IMR-90 (cell line): ENCODE results near the gene TSPAN14. TPM values are rescaled to one million over a fixed set of nuclear protein-coding genes. Genes with fewer than 3 reads are reported as not detected.

Source experiments
- ATAC-seq: fragments of 200-7000 bp; cut with Tn5 transposase; 2 replicates; pipeline ENCODE4 v1.9.1; 2020; ENCODE audit warnings: low read depth, mild to moderate bottlenecking, moderate library complexity
- BruUV-seq: library from RNA; stranded (reverse); fragments of 400-500 nt; replicated peaks from 2 replicates; lab custom pipeline; 2021; lab: Mats Ljungman, UMichigan
- CTCF ChIA-PET: fragments of 300-600 bp; formaldehyde crosslinking; extraction: SDS; loops from one replicate; lab custom pipeline; 2021; ENCODE audit warnings: antibody characterized with exemption; lab: Yijun Ruan, JAX
- POLR2A ChIA-PET: fragments of 300-600 bp; sonication (Branson Sonifier 250); formaldehyde crosslinking; loops from one replicate; lab custom pipeline; 2022; ENCODE audit warnings: antibody characterized with exemption; ENCODE audit not compliant: unreplicated experiment; lab: Charles Lee
- DNase-seq: peaks from one replicate; pipeline ENCODE4 v3.0.0; 2013
- H2AFZ ChIP-seq: replicated peaks from 2 replicates; pipeline ENCODE3; 2013; ENCODE audit warnings: low read length, mild to moderate bottlenecking; ENCODE audit not compliant: poor library complexity
- H2AK5ac ChIP-seq: 2 replicates; pipeline ENCODE4 v1.6.1; 2013; ENCODE audit warnings: low read depth, low read length, inconsistent platforms
- H2AK9ac ChIP-seq: replicated peaks from 2 replicates; pipeline ENCODE3; 2013; ENCODE audit warnings: mild to moderate bottlenecking, low read depth, low read length, moderate library complexity; ENCODE audit not compliant: poor library complexity
- H2BK120ac ChIP-seq: 2 replicates; pipeline ENCODE4 v1.6.1; 2013; ENCODE audit warnings: low read depth, low read length, inconsistent platforms
- H2BK15ac ChIP-seq: 3 replicates; pipeline ENCODE4 v1.6.1; 2013; ENCODE audit warnings: low read depth, low read length, inconsistent platforms
- H2BK20ac ChIP-seq: 2 replicates; pipeline ENCODE4 v1.6.1; 2013; ENCODE audit warnings: low read depth, mild to moderate bottlenecking, inconsistent platforms, low read length, moderate library complexity
- H2BK5ac ChIP-seq: 2 replicates; pipeline ENCODE4 v1.6.1; 2013; ENCODE audit warnings: mild to moderate bottlenecking, low read depth, low read length, inconsistent platforms; ENCODE audit not compliant: poor library complexity, severe bottlenecking
- H3K14ac ChIP-seq: replicated peaks from 2 replicates; pipeline ENCODE4 v1.6.1; 2013; ENCODE audit warnings: low read depth, low read length, inconsistent platforms
- H3K18ac ChIP-seq: 2 replicates; pipeline ENCODE4 v1.6.1; 2013; ENCODE audit warnings: low read depth, low read length, control low read depth
- H3K23ac ChIP-seq: 2 replicates; pipeline ENCODE4 v1.6.1; 2013; ENCODE audit warnings: low read depth, low read length, inconsistent platforms
- H3K27ac ChIP-seq: 2 replicates; pipeline ENCODE4 v1.5.1; 2013; ENCODE audit warnings: mild to moderate bottlenecking, control low read depth, low read length; ENCODE audit not compliant: insufficient read depth
- H3K27me3 ChIP-seq: 2 replicates; pipeline ENCODE4 v1.6.1; 2013; ENCODE audit warnings: low read length; ENCODE audit not compliant: control insufficient read depth, insufficient read depth
- H3K36me3 ChIP-seq: 2 replicates; pipeline ENCODE4 v1.6.1; 2013; ENCODE audit warnings: low read length, mixed read lengths; ENCODE audit not compliant: control insufficient read depth, insufficient read depth
- H3K4ac ChIP-seq: 2 replicates; pipeline ENCODE4 v1.6.1; 2013; ENCODE audit warnings: low read depth, low read length, inconsistent platforms
- H3K4me1 ChIP-seq: 2 replicates; pipeline ENCODE4 v1.6.1; 2013; ENCODE audit warnings: low read length, mixed read lengths; ENCODE audit not compliant: control insufficient read depth, insufficient read depth
- H3K4me2 ChIP-seq: 2 replicates; pipeline ENCODE4 v1.6.1; 2013; ENCODE audit warnings: low read depth, mild to moderate bottlenecking, control low read depth, low read length, moderate library complexity
- H3K4me3 ChIP-seq: 2 replicates; pipeline ENCODE4 v1.5.1; 2013; ENCODE audit warnings: low read depth, mild to moderate bottlenecking, control low read depth, low read length, moderate library complexity; ENCODE audit not compliant: insufficient read depth
- H3K56ac ChIP-seq: 2 replicates; pipeline ENCODE4 v1.6.1; 2013; ENCODE audit warnings: low read length, inconsistent platforms; ENCODE audit not compliant: insufficient read depth; ENCODE audit errors: extremely low read depth
- H3K79me1 ChIP-seq, 2 experiments: 2 replicates each; pipeline ENCODE4 v1.6.1; 2013; ENCODE audit warnings: low read length in 2 of 2, inconsistent platforms in 1 of 2, low read depth in 1 of 2
- H3K9ac ChIP-seq: 2 replicates; pipeline ENCODE4 v1.6.1; 2013; ENCODE audit warnings: low read depth, low read length, control low read depth
- H3K9me1 ChIP-seq: 2 replicates; pipeline ENCODE4 v1.6.1; 2013; ENCODE audit warnings: low read length, inconsistent platforms; ENCODE audit not compliant: insufficient read depth
- H3K9me3 ChIP-seq: 2 replicates; pipeline ENCODE4 v1.6.1; 2013; ENCODE audit warnings: low read length; ENCODE audit not compliant: control insufficient read depth, insufficient read depth
- H4K20me1 ChIP-seq: 2 replicates; pipeline ENCODE4 v1.6.1; 2013; ENCODE audit warnings: low read length, inconsistent platforms; ENCODE audit not compliant: insufficient read depth
- H4K5ac ChIP-seq: 2 replicates; pipeline ENCODE4 v1.6.1; 2013; ENCODE audit warnings: mild to moderate bottlenecking, low read depth, low read length, control low read depth
- H4K8ac ChIP-seq, 2 experiments: 2 replicates each; pipeline ENCODE4 v1.6.1; 2013; ENCODE audit warnings: low read depth in 2 of 2, low read length in 2 of 2, control low read depth in 1 of 2, inconsistent platforms in 1 of 2
- H4K91ac ChIP-seq: 2 replicates; pipeline ENCODE4 v1.6.1; 2013; ENCODE audit warnings: low read depth, low read length, inconsistent platforms; ENCODE audit not compliant: insufficient read depth
- BHLHE40 ChIP-seq: fragments of 150-350 bp; IDR thresholded peaks from 2 replicates; pipeline ENCODE4 v1.6.1; 2016; ENCODE audit warnings: mild to moderate bottlenecking, low read depth, low read length
- CEBPB ChIP-seq: IDR thresholded peaks from 2 replicates; pipeline ENCODE4 v1.6.1; 2012; ENCODE audit warnings: low read depth, low read length, improper control_type of control experiment
- MAFK ChIP-seq: IDR thresholded peaks from 2 replicates; pipeline ENCODE4 v1.6.1; 2012; ENCODE audit warnings: low read depth, low read length, improper control_type of control experiment
- MAZ ChIP-seq: IDR thresholded peaks from 2 replicates; pipeline ENCODE4 v1.6.1; 2012; ENCODE audit warnings: low read depth, mild to moderate bottlenecking, low read length, improper control_type of control experiment, moderate library complexity, borderline replicate concordance
- NFE2L2 ChIP-seq: fragments of 150-350 bp; IDR thresholded peaks from 2 replicates; pipeline ENCODE4 v1.6.1; 2016; ENCODE audit warnings: low read depth, mild to moderate bottlenecking, low read length
- POLR2A ChIP-seq: IDR thresholded peaks from 2 replicates; pipeline ENCODE4 v1.6.1; 2012; ENCODE audit warnings: mild to moderate bottlenecking, low read depth, low read length
- RAD21 ChIP-seq: IDR thresholded peaks from 2 replicates; pipeline ENCODE4 v1.6.1; 2012; ENCODE audit warnings: low read length, improper control_type of control experiment
- RCOR1 ChIP-seq: IDR thresholded peaks from 2 replicates; pipeline ENCODE4 v1.6.1; 2012; ENCODE audit warnings: mild to moderate bottlenecking, low read length, improper control_type of control experiment; ENCODE audit not compliant: insufficient replicate concordance
- RFX5 ChIP-seq: IDR thresholded peaks from 2 replicates; pipeline ENCODE4 v1.8.0; 2012; ENCODE audit warnings: low read depth, mild to moderate bottlenecking, low read length, moderate library complexity
- SMC3 ChIP-seq: fragments of 150-350 bp; IDR thresholded peaks from 2 replicates; pipeline ENCODE4 v1.6.1; 2016; ENCODE audit warnings: low read depth, mild to moderate bottlenecking, antibody characterized with exemption, low read length, moderate library complexity
- USF2 ChIP-seq: fragments of 150-350 bp; IDR thresholded peaks from 2 replicates; pipeline ENCODE4 v1.6.1; 2017; ENCODE audit warnings: mild to moderate bottlenecking, antibody characterized with exemption, low read length, low read depth
- WGBS, 2 experiments: methylation state at CpG; one replicate each; pipeline versions ENCODE4 v1.1.5 to v1.1.7; 2013; ENCODE audit warnings: missing lambda C conversion rate in 2 of 2; ENCODE audit not compliant: insufficient read length in 1 of 2; ENCODE audit errors: extremely low coverage in 2 of 2; 5-methylcytosine and 5-hydroxymethylcytosine counted together
- dilution Hi-C: fragments of 300-500 bp; cut with HindIII; formaldehyde crosslinking; loops from one replicate; pipeline ENCODE4 v1.14.3; 2018; ENCODE audit warnings: low sequenced_read_pairs; ENCODE audit not compliant: unreplicated experiment
- in situ Hi-C: fragments of 300-500 bp; cut with MboI; formaldehyde crosslinking; loops from 3 replicates; pipeline ENCODE4 v1.14.3; 2019; ENCODE audit warnings: low sequenced_read_pairs, inconsistent platforms, mixed read lengths
- intact Hi-C: fragments of 100-400 bp; cut with micrococcal nuclease; formaldehyde crosslinking; loops from 2 replicates; pipeline ENCODE4 v1.10.0; 2022
- polyA plus RNA-seq, 3 experiments: library from polyadenylated mRNA; depleted of rRNA; stranded (reverse); fragments of >200 nt; gene quantifications; 2 replicates each; pipeline ENCODE4 v1.2.3, GENCODE V29; 2012; ENCODE audit warnings: low replicate concordance in 1 of 3
- total RNA-seq: library from RNA; depleted of rRNA; stranded (reverse); fragments of >200 nt; gene quantifications from 2 replicates; pipeline ENCODE4 v1.2.3, GENCODE V29; 2012

TSPAN14 gene
- total and polyA plus RNA-seq, 2 of the 4 experiments (the other 2 are of a cell fraction), result 18.5 to 43.0 TPM

- no peak overlapping the region for H3K27ac ChIP-seq
- WGBS, 2 experiments, result 60% methylated on average over 1 of the region's 6 CpGs; no CpG with 5 or more reads in 1 of the 2 experiments
- ATAC-seq, result no peak
- no peak overlapping the region for H2BK15ac ChIP-seq
- no peak for TF ChIP-seq CEBPB
- no peak for TF ChIP-seq BHLHE40
- no peak for TF ChIP-seq MAFK
- no peak for TF ChIP-seq MAZ
- TF ChIP-seq SMC3, result no peak
- TF ChIP-seq RCOR1, result no peak
- no peak for TF ChIP-seq POLR2A
- TF ChIP-seq USF2, result no peak
- no peak for TF ChIP-seq RAD21
- TF ChIP-seq RFX5, result no peak
- no peak for TF ChIP-seq NFE2L2
- intact Hi-C loops, result no loop called here
- no peaks in the 10 kb centered on the region for H3K27me3 ChIP-seq
- no peak overlapping the region for H2BK20ac ChIP-seq
- no peak overlapping the region for H4K91ac ChIP-seq
- H3K4me2 ChIP-seq, result no peak overlapping the region
- no peaks in the 10 kb centered on the region for H4K20me1 ChIP-seq
- no peak overlapping the region for H3K56ac ChIP-seq
- no peak overlapping the region for H2BK5ac ChIP-seq
- peaks cover 7% of the 10 kb centered on the region for H3K4me1 ChIP-seq
- H4K8ac ChIP-seq, result no peak overlapping the region
- no peak overlapping the region for H2AFZ ChIP-seq
- ChIA-PET POLR2A (no interaction called here), CTCF (no interaction called here)
- no peak overlapping the region for H3K14ac ChIP-seq
- H3K4me3 ChIP-seq, result no peak overlapping the region
- no peak overlapping the region for H2AK5ac ChIP-seq
- no peak overlapping the region for H4K5ac ChIP-seq
- no peak overlapping the region for H3K4ac ChIP-seq
- H2BK120ac ChIP-seq, result no peak overlapping the region
- BruUV-seq, result no TSS peak
- dilution Hi-C loops, result no loop called here
- H3K9me1 ChIP-seq, result peaks cover 15% of the 10 kb centered on the region
- no peak overlapping the region for H2AK9ac ChIP-seq
- DNase-seq, result no peak
- H3K9ac ChIP-seq, result no peak overlapping the region
- H3K9me3 ChIP-seq, result no peaks in the 10 kb centered on the region
- H3K79me1 ChIP-seq, result peaks cover 7 to 25% of the 10 kb centered on the region in 2 experiments
- no peak overlapping the region for H3K23ac ChIP-seq
- H3K18ac ChIP-seq, result no peak overlapping the region
- in situ Hi-C loops, result no loop called here
- H3K36me3 ChIP-seq, result peaks cover 50% of the 10 kb centered on the region
Observed at GRCh38 chr10:80513106-80513505, 59.0 kb downstream of the TSPAN14 start.
